Astrocyte (in vitro differentiated cells and primary cell): Measurements from ENCODE around the gene DNALI1. TPM values are rescaled to one million over a fixed set of nuclear protein-coding genes. Genes with fewer than 3 reads are reported as not detected.

ENCODE experiments used
- DNase-seq: peaks from one replicate; pipeline ENCODE4 v3.0.0-alpha.2; 2010; ENCODE audit warnings: low read depth
- FAIRE-seq: peaks from 2 replicates; lab custom pipeline; 2011; peaks lifted over from hg19 to GRCh38; lab: Jason Lieb, UNC
- H2AFZ ChIP-seq: 2 replicates; pipeline ENCODE4 v1.6.0; 2012; ENCODE audit warnings: low read depth, low read length, inconsistent platforms
- H3K27ac ChIP-seq: 2 replicates; pipeline ENCODE4 v1.5.1; 2011; ENCODE audit warnings: low read depth, low read length, inconsistent platforms
- H3K27me3 ChIP-seq: 2 replicates; pipeline ENCODE4 v1.6.0; 2011; ENCODE audit warnings: low read length, inconsistent platforms; ENCODE audit not compliant: insufficient read depth
- H3K36me3 ChIP-seq: 2 replicates; pipeline ENCODE4 v1.5.1; 2011; ENCODE audit warnings: low read length, inconsistent platforms; ENCODE audit not compliant: insufficient read depth
- H3K4me1 ChIP-seq: 2 replicates; pipeline ENCODE4 v1.5.1; 2011; ENCODE audit warnings: low read length, inconsistent platforms; ENCODE audit not compliant: insufficient read depth
- H3K4me2 ChIP-seq: 2 replicates; pipeline ENCODE4 v1.6.0; 2012; ENCODE audit warnings: low read length, inconsistent platforms
- H3K4me3 ChIP-seq: 2 replicates; pipeline ENCODE4 v1.5.1; 2011; ENCODE audit warnings: low read depth, mild to moderate bottlenecking, low read length, inconsistent platforms; ENCODE audit not compliant: insufficient read depth
- H3K79me2 ChIP-seq: 2 replicates; pipeline ENCODE4 v1.6.0; 2012; ENCODE audit warnings: mild to moderate bottlenecking, low read length, inconsistent platforms; ENCODE audit not compliant: insufficient read depth
- H3K9ac ChIP-seq: 2 replicates; pipeline ENCODE4 v1.6.0; 2012; ENCODE audit warnings: mild to moderate bottlenecking, low read length, inconsistent platforms
- H3K9me3 ChIP-seq: 2 replicates; pipeline ENCODE4 v1.5.1; 2012; ENCODE audit warnings: low read depth, mild to moderate bottlenecking, low read length, inconsistent platforms; ENCODE audit not compliant: insufficient read depth
- H4K20me1 ChIP-seq: 2 replicates; pipeline ENCODE4 v1.6.0; 2012; ENCODE audit warnings: low read length, inconsistent platforms; ENCODE audit not compliant: insufficient read depth
- H3K27ac Mint-ChIP-seq: one replicate; pipeline ENCODE4 v1.8.0; 2021; ENCODE audit warnings: mild to moderate bottlenecking, mixed read lengths; ENCODE audit not compliant: unreplicated experiment
- H3K27me3 Mint-ChIP-seq: one replicate; pipeline ENCODE4 v1.8.0; 2021; ENCODE audit warnings: low read depth, mixed read lengths; ENCODE audit not compliant: unreplicated experiment
- H3K36me3 Mint-ChIP-seq: one replicate; pipeline ENCODE4 v1.8.0; 2021; ENCODE audit warnings: low read depth, mixed read lengths; ENCODE audit not compliant: unreplicated experiment
- H3K4me1 Mint-ChIP-seq: one replicate; pipeline ENCODE4 v1.8.0; 2021; ENCODE audit warnings: low read depth, mixed read lengths; ENCODE audit not compliant: unreplicated experiment
- H3K4me3 Mint-ChIP-seq: one replicate; pipeline ENCODE4 v1.8.0; 2021; ENCODE audit warnings: mild to moderate bottlenecking, moderate library complexity, mixed read lengths; ENCODE audit not compliant: unreplicated experiment
- H3K9me3 Mint-ChIP-seq: one replicate; pipeline ENCODE4 v1.8.0; 2021; ENCODE audit warnings: mild to moderate bottlenecking, mixed read lengths; ENCODE audit not compliant: unreplicated experiment
- CTCF ChIP-seq: IDR thresholded peaks from 2 replicates; pipeline ENCODE4 v1.5.1; 2011; ENCODE audit warnings: low read depth, mild to moderate bottlenecking, inconsistent platforms, low read length, moderate library complexity; ENCODE audit not compliant: insufficient read depth
- EZH2 ChIP-seq: IDR thresholded peaks from 2 replicates; pipeline ENCODE4 v1.6.1; 2012; ENCODE audit warnings: mild to moderate bottlenecking, low read length, inconsistent platforms; ENCODE audit not compliant: insufficient read depth
- total RNA-seq: library from RNA; stranded (reverse); gene quantifications from 2 replicates; pipeline ENCODE4 v1.2.1, GENCODE V29; 2021

DNALI1 gene
- total RNA-seq, 1 donor from 2014 or later: 9.6 TPM

DNA sequence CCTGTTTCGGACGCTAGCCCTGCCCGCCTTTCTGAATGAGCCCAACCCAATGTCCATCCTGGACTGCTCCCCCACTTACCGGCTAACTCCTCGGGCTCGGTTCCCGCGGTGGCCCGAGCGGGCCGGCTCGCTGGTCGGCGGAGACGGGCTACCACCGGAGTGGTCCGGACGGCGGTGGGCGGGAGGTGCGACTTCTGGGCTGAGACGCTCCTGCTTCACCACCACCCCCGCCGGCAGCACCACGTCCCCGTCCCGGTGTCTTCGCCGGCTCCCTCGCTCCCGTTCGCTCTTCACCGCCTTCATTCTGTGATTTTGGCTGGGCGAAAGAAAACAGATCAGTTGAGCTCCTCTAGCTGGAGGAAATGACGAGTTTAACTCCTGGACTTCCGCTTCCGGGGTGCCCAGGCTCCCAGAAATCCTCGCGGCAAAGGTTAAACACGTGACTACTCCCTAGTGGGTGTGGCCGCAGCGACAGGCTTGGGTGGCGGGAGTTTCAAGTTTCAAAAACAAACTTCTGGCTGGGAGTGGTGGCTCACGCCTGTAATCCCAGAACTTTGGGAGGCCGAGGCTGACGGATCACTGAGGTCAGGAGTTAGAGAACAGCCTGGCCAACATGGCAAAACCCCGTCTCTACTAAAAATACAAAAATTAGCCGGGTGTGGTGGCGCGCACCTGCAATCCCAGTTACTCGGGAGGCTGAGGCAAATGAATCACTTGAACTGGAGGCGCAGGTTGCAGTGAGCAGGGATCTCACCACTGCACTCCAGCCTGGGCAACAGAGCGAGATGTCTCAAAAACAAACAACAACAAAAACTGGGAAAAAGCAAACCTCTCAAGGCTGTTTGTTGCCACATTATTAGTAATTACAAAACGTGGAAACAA is 2.6 kb upstream of the DNALI1 start, which contains the start of gene SNIP1:
TSS of gene SNIP1 (minus strand) at position 367 of the 882 bp plus-strand sequence. CDS start at position 303, 64 bp downstream.
- peak within 1 kb of the TSS; percentile 87 for H2AFZ ChIP-seq
- H3K36me3 Mint-ChIP-seq: no peaks in the 10 kb centered on the region
- H4K20me1 ChIP-seq: peaks cover 33% of the 10 kb centered on the region

DNA sequence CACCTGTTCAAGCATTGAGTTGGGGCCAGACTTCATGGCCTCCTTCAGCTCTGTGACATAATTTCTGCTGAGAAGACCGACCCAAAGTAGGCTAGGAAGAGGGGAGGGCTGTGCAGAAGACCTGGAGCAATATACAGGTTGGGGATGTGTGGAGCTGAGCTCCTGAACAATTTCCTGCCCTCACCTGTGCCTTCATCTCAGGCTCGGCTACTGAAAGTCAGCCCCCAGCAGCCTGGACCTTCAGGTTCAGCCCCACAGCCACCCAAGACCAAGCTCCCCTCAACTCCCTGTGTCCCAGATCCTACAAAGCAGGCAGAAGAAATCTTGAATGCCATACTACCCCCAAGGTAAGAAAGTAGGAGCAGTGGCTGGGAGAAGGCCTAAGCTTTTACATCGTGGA is 662 bp downstream of the DNALI1 start:
- TF ChIP-seq EZH2: no peak
- no peak overlapping the region for H3K27ac Mint-ChIP-seq
- H3K36me3 ChIP-seq: no peaks in the 10 kb centered on the region
- DNase-seq (no peak), FAIRE-seq (no peak)
- H3K4me3 Mint-ChIP-seq: peak overlapping the region; percentile 85
- peaks cover 23% of the 10 kb centered on the region for H3K4me1 ChIP-seq
- peak overlapping the region; percentile 72 for H3K9ac ChIP-seq
- no peaks in the 10 kb centered on the region for H3K9me3 Mint-ChIP-seq
- H3K9me3 ChIP-seq: no peaks in the 10 kb centered on the region
- peaks cover 15% of the 10 kb centered on the region for H3K4me1 Mint-ChIP-seq
- H3K4me3 ChIP-seq: peak overlapping the region; percentile 59
- H4K20me1 ChIP-seq: peaks cover 14% of the 10 kb centered on the region
- H3K79me2 ChIP-seq: peaks cover 18% of the 10 kb centered on the region
- no peaks in the 10 kb centered on the region for H3K27me3 Mint-ChIP-seq
- no peak overlapping the region for H3K27ac ChIP-seq
- H3K36me3 Mint-ChIP-seq: peaks cover 9% of the 10 kb centered on the region
- peak overlapping the region; percentile 83 for H3K4me2 ChIP-seq
- peak overlapping the region; percentile 84 for H2AFZ ChIP-seq
- no peaks in the 10 kb centered on the region for H3K27me3 ChIP-seq

More for the DNA sequence above, 2.6 kb upstream of the DNALI1 start, which contains the start of gene SNIP1:
- Histone ChIP-seq H3K27ac (peak within 1 kb of the TSS; percentile 90), H3K79me2 (peaks cover 42% of the 10 kb centered on the region), H3K9me3 (no peaks in the 10 kb centered on the region), H3K36me3 (peaks cover 8% of the 10 kb centered on the region), H3K4me3 (peak within 1 kb of the TSS; percentile 99), H3K4me2 (peak within 1 kb of the TSS; percentile 97), H3K9ac (peak within 1 kb of the TSS; percentile 97), H3K4me1 (peaks cover 26% of the 10 kb centered on the region), H3K27me3 (no peaks in the 10 kb centered on the region)
- TF ChIP-seq CTCF (no peak), EZH2 (no peak)
- DNase-seq (peak; percentile 84), FAIRE-seq (no peak)
- H3K4me3 Mint-ChIP-seq: peak within 1 kb of the TSS; percentile 98
- peak within 1 kb of the TSS; percentile 85 for H3K27ac Mint-ChIP-seq
- H3K27me3 Mint-ChIP-seq: no peaks in the 10 kb centered on the region
- H3K4me1 Mint-ChIP-seq: peaks cover 23% of the 10 kb centered on the region
- H3K9me3 Mint-ChIP-seq: no peaks in the 10 kb centered on the region

DNA sequence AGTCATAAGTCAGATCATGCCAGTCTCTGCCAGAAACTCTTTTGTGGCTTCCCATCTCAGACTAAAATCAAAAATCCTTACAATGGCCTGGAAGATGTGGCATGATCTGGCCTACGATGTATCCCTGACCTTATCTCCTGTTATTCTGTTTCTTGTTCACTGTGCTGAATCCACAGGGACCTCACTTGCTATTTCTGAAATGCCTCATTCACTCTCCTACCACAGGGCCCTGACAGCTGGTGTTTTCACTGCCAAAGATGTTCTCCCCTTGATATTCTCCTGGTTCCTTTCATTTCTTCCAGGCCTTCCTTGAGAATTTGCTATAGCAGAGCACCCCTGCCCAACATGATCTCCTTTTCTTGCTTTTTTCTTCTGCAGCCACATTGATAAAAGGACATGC is 1.7 kb downstream of the DNALI1 start:
- H3K9me3 ChIP-seq: no peaks in the 10 kb centered on the region
- no peak for FAIRE-seq
- peaks cover 16% of the 10 kb centered on the region for H3K4me1 ChIP-seq
- no peak overlapping the region for H3K4me2 ChIP-seq
- peaks cover 9% of the 10 kb centered on the region for H3K36me3 Mint-ChIP-seq
- H3K4me3 Mint-ChIP-seq: no peak overlapping the region
- no peak overlapping the region for H3K4me3 ChIP-seq
- peaks cover 4% of the 10 kb centered on the region for H4K20me1 ChIP-seq
- H3K36me3 ChIP-seq: no peaks in the 10 kb centered on the region
- H3K27me3 ChIP-seq: no peaks in the 10 kb centered on the region
- H3K9ac ChIP-seq: no peak overlapping the region
- no peak overlapping the region for H3K27ac ChIP-seq
- no peaks in the 10 kb centered on the region for H3K27me3 Mint-ChIP-seq
- DNase-seq: no peak
- no peak overlapping the region for H3K27ac Mint-ChIP-seq
- H3K9me3 Mint-ChIP-seq: no peaks in the 10 kb centered on the region
- no peak overlapping the region for H2AFZ ChIP-seq
- H3K79me2 ChIP-seq: peaks cover 7% of the 10 kb centered on the region
- TF ChIP-seq CTCF (no peak), EZH2 (no peak)
- H3K4me1 Mint-ChIP-seq: peaks cover 8% of the 10 kb centered on the region
